Measurements from ENCODE around the gene KTN1. TPM values are rescaled to one million over a fixed set of nuclear protein-coding genes. Genes with fewer than 3 reads are reported as not detected.
A peak's percentile ranks its signal among the peaks of the same experiment; 100 is the strongest.

The KTN1 gene
- total RNA-seq, 1 experiment from 2014 or later: 212 TPM

DNA sequence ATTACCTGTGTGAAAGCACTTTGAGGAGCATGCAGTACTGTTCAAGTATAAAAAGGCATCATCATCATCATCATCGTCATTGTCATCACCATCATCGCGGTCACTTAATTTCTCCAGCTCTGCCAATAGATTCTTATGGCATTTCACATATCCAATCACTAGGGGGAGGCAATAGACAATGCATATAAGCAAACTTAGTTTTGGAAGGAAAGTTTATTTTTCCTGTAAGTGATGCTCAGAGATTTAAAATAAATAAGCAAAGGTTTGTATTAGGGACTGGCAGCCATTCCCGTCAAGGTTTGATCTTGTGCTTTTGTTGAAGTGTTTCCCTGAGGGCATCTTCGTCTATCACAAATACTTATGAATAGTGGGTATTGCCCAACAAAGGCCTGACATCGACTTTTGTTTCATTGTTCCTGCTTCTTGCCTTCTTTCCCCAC is 127.4 kb downstream of the KTN1 start:
- Histone ChIP-seq H3K4me2 (ENCODE audit: low read depth, low read length, poor library complexity, severe bottlenecking) (no peak overlapping the region), H4K20me1 (ENCODE audit: insufficient read depth, low read depth, low read length) (no peaks in the 10 kb centered on the region), H3K9me2 (replicated peaks; ENCODE audit: insufficient read depth, low read length) (no peaks in the 10 kb centered on the region), H2AFZ (ENCODE audit: low read length) (no peak overlapping the region), H3K27me3 (ENCODE audit: low read length) (no peaks in the 10 kb centered on the region), H3K4me3 (ENCODE audit: low read length) (no peak overlapping the region), H3K36me3 (ENCODE audit: insufficient read depth, low read length) (no peaks in the 10 kb centered on the region), H3K27ac (ENCODE audit: low read length) (no peak overlapping the region), H3K4me1 (ENCODE audit: low read length) (peaks cover 33% of the 10 kb centered on the region), H3K9me3 (ENCODE audit: low read length) (no peaks in the 10 kb centered on the region), H3K9ac (ENCODE audit: low read length) (no peak overlapping the region), H3K79me2 (ENCODE audit: low read length) (no peaks in the 10 kb centered on the region)
- peak; percentile 61 for DNase-seq

DNA sequence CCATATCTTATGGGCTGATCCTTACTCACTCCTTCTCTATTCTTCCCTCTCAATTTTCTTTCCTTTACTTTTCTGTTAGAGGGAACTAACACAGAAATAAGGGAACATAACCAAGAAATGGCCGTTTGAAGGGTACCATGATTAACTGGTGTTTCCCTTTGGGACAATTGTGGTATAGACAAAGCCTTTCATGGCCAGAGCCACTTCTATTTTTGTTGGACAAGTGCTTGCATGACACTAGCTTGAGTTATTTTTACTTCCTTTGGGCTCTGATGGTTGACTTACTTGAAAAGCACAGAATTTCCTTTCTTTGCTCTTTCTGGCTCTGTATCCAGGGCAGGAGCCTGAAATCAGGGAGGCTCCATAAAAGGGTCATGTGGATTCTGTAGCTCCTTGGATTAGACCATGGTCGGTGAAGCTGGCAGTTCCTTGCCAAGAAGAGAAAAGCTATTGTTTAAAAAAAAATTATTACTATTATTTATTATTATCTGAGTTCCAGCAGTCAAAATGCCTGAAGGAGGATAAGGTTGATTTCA is 130.6 kb downstream of the KTN1 start:
- H3K4me2 ChIP-seq (ENCODE audit: low read depth, low read length, poor library complexity, severe bottlenecking): no peak overlapping the region
- H3K4me1 ChIP-seq (ENCODE audit: low read length): peaks cover 14% of the 10 kb centered on the region
- no peaks in the 10 kb centered on the region for H3K36me3 ChIP-seq (ENCODE audit: insufficient read depth, low read length)
- no peaks in the 10 kb centered on the region for H4K20me1 ChIP-seq (ENCODE audit: insufficient read depth, low read depth, low read length)
- no peaks in the 10 kb centered on the region for H3K27me3 ChIP-seq (ENCODE audit: low read length)
- H2AFZ ChIP-seq (ENCODE audit: low read length): no peak overlapping the region
- H3K9me2 ChIP-seq (replicated peaks; ENCODE audit: insufficient read depth, low read length): no peaks in the 10 kb centered on the region
- no peaks in the 10 kb centered on the region for H3K9me3 ChIP-seq (ENCODE audit: low read length)
- no peak overlapping the region for H3K9ac ChIP-seq (ENCODE audit: low read length)
- no peak for DNase-seq
- H3K27ac ChIP-seq (ENCODE audit: low read length): no peak overlapping the region
- no peak overlapping the region for H3K4me3 ChIP-seq (ENCODE audit: low read length)
- H3K79me2 ChIP-seq (ENCODE audit: low read length): no peaks in the 10 kb centered on the region

DNA sequence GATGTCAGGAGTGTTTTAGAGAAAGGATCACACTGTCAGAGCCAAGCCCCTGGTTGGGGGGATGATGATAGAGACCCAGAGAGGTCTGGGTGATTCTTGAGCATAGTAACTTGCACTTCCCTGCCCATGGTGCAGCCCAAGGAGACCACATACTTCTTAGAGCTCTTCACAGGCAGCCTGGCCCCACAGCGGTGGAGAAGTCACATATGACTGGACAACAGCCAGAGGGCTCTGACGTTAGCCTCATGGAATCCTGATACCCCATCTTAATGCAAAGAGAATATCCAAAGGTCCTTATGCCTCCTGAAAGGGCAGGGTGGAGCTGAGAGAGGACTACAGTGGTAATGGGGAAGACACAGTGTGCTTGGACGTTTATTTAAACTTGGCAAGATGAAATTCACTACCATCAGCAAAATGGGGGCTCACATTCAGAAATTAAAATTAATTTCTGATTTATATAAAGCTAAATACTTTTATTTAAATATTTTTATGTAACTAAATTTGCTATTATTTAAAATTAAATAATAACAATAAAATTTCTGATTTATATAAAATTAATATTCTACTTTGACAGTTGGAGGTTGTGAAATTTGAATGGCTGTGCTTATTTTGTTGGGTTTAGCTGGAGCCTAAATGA is 131.3 kb downstream of the KTN1 start:
- peaks cover 17% of the 10 kb centered on the region for H3K4me1 ChIP-seq (ENCODE audit: low read length)
- DNase-seq: no peak

DNA sequence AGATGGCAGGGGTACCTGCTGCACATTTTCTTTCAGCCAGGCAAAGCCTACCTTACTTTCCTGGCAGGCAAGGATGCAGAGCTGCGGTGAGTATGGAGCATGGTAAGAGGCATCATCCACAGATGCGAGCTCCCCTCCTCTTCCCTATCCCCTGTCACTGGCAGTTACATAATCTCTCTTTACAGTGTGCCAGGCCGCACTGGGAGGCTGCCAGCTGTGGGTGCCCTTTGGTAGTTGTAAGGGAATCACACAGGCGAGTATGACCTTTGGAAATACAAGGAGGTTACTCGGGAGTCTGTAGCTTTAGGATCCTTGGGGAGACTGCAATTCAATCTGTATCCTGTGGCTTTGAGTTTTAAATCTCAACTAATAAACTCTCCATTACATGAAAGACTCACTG is 132.5 kb downstream of the KTN1 start:
- Histone ChIP-seq H3K4me1 (ENCODE audit: low read length) (peaks cover 15% of the 10 kb centered on the region), H4K20me1 (ENCODE audit: insufficient read depth, low read depth, low read length) (no peaks in the 10 kb centered on the region), H3K9ac (ENCODE audit: low read length) (no peak overlapping the region), H2AFZ (ENCODE audit: low read length) (no peak overlapping the region), H3K9me3 (ENCODE audit: low read length) (no peaks in the 10 kb centered on the region), H3K27ac (ENCODE audit: low read length) (no peak overlapping the region), H3K9me2 (replicated peaks; ENCODE audit: insufficient read depth, low read length) (no peaks in the 10 kb centered on the region), H3K4me3 (ENCODE audit: low read length) (no peak overlapping the region), H3K27me3 (ENCODE audit: low read length) (no peaks in the 10 kb centered on the region), H3K4me2 (ENCODE audit: low read depth, low read length, poor library complexity, severe bottlenecking) (no peak overlapping the region), H3K79me2 (ENCODE audit: low read length) (no peaks in the 10 kb centered on the region), H3K36me3 (ENCODE audit: insufficient read depth, low read length) (no peaks in the 10 kb centered on the region)
- DNase-seq: no peak

More for the DNA sequence above, 131.3 kb downstream of the KTN1 start:
- no peaks in the 10 kb centered on the region for H3K79me2 ChIP-seq (ENCODE audit: low read length)
- no peak overlapping the region for H2AFZ ChIP-seq (ENCODE audit: low read length)
- no peaks in the 10 kb centered on the region for H3K9me3 ChIP-seq (ENCODE audit: low read length)
- H3K27ac ChIP-seq (ENCODE audit: low read length): no peak overlapping the region
- H3K4me3 ChIP-seq (ENCODE audit: low read length): no peak overlapping the region
- H3K9me2 ChIP-seq (replicated peaks; ENCODE audit: insufficient read depth, low read length): no peaks in the 10 kb centered on the region
- H3K36me3 ChIP-seq (ENCODE audit: insufficient read depth, low read length): no peaks in the 10 kb centered on the region
- H3K9ac ChIP-seq (ENCODE audit: low read length): no peak overlapping the region
- H3K4me2 ChIP-seq (ENCODE audit: low read depth, low read length, poor library complexity, severe bottlenecking): no peak overlapping the region
- no peaks in the 10 kb centered on the region for H3K27me3 ChIP-seq (ENCODE audit: low read length)
- H4K20me1 ChIP-seq (ENCODE audit: insufficient read depth, low read depth, low read length): no peaks in the 10 kb centered on the region

DNA sequence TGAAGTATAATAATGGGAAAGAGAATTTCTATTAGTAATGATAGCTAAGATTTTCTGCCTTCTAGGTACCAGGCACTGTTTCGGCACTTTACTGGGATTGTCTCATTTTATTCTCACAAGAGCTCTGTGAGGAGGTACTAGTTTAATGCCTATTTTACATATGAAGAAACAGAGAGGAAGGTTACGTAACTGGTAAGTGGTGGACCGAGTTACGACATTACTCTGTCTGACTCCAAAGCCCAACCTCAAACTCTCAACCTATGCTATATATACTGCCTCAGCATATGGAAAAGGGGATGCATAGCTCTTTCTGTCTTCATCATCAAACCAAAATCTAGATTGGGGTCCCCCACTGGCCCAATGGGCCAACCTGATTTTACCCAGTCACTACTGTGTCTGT is 133.5 kb downstream of the KTN1 start:
- H3K4me2 ChIP-seq (ENCODE audit: low read depth, low read length, poor library complexity, severe bottlenecking): no peak overlapping the region
- H4K20me1 ChIP-seq (ENCODE audit: insufficient read depth, low read depth, low read length): no peaks in the 10 kb centered on the region
- no peaks in the 10 kb centered on the region for H3K9me3 ChIP-seq (ENCODE audit: low read length)
- no peak overlapping the region for H3K9ac ChIP-seq (ENCODE audit: low read length)
- H3K27ac ChIP-seq (ENCODE audit: low read length): no peak overlapping the region
- no peak overlapping the region for H3K4me3 ChIP-seq (ENCODE audit: low read length)
- no peaks in the 10 kb centered on the region for H3K9me2 ChIP-seq (replicated peaks; ENCODE audit: insufficient read depth, low read length)
- no peaks in the 10 kb centered on the region for H3K36me3 ChIP-seq (ENCODE audit: insufficient read depth, low read length)
- no peak overlapping the region for H2AFZ ChIP-seq (ENCODE audit: low read length)
- no peaks in the 10 kb centered on the region for H3K79me2 ChIP-seq (ENCODE audit: low read length)
- peaks cover 15% of the 10 kb centered on the region for H3K4me1 ChIP-seq (ENCODE audit: low read length)
- no peak for DNase-seq
- H3K27me3 ChIP-seq (ENCODE audit: low read length): no peaks in the 10 kb centered on the region

DNA sequence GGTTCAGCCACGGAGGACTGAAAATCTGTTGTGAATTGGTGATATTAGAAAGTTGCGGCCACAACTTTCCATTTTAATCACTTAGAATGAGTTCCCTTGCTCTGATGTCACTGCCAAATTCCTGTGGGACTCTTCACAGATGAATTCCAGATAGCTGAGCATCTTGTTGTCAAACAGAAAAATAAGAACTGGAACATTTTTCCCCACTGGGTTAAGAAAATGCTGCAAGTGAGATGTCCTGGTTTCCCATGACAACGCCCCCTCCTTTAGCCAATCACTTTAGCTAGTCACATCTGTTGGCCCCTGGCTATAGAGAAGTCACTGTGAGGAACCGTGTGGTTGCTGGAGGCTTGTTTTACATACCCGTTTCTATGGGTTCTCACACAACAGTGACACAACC is 135.9 kb downstream of the KTN1 start:
- peaks cover 11% of the 10 kb centered on the region for H3K4me1 ChIP-seq (ENCODE audit: low read length)
- H3K27me3 ChIP-seq (ENCODE audit: low read length): no peaks in the 10 kb centered on the region
- H4K20me1 ChIP-seq (ENCODE audit: insufficient read depth, low read depth, low read length): no peaks in the 10 kb centered on the region
- H3K9me2 ChIP-seq (replicated peaks; ENCODE audit: insufficient read depth, low read length): no peaks in the 10 kb centered on the region
- no peaks in the 10 kb centered on the region for H3K9me3 ChIP-seq (ENCODE audit: low read length)
- H2AFZ ChIP-seq (ENCODE audit: low read length): no peak overlapping the region
- no peaks in the 10 kb centered on the region for H3K36me3 ChIP-seq (ENCODE audit: insufficient read depth, low read length)
- H3K4me2 ChIP-seq (ENCODE audit: low read depth, low read length, poor library complexity, severe bottlenecking): no peak overlapping the region
- H3K4me3 ChIP-seq (ENCODE audit: low read length): no peak overlapping the region
- H3K27ac ChIP-seq (ENCODE audit: low read length): no peak overlapping the region
- no peaks in the 10 kb centered on the region for H3K79me2 ChIP-seq (ENCODE audit: low read length)
- DNase-seq: peak; percentile 67
- no peak overlapping the region for H3K9ac ChIP-seq (ENCODE audit: low read length)

DNA sequence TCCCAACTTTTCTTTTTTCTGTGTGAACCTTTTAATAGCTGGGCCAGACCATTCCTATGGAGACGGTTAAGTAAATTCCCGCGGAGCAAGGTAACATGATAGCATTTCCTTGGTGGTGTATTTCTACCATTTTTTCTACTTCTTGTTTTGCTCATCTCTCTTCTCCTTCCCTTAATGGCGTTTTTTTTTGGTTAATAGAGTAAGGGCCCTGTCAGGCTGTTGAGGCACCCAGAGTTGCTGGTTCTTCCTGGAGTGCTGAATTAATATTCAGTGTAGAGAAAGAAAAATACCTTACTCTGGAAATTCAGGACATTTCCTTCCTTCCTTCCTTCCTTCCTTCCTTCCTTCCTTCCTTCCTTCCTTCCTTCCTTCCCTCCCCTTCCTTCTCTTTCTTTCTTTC is 137.6 kb downstream of the KTN1 start:
- Histone ChIP-seq H3K27ac (ENCODE audit: low read length) (no peak overlapping the region), H3K9me2 (replicated peaks; ENCODE audit: insufficient read depth, low read length) (no peaks in the 10 kb centered on the region), H3K4me3 (ENCODE audit: low read length) (no peak overlapping the region)

DNA sequence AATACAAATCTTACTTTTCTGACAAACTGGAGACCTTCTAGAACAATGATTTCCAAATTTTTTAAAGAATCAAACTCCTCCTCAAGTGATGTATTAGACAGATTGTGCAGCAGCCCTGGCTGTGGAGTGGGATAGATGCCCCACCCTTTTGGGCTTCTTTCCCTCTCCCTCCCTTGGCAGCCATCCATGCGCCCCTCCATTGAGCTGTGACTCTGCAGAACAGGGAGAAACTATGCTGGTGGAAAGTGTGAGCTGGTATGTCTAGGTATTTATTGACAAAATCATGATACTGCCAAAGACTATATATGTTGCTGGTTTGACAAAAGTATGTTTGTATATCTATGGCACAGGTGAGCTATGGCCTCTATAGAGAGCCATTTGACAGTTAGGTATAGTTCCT is 138.5 kb downstream of the KTN1 start:
- no peaks in the 10 kb centered on the region for H3K27me3 ChIP-seq (ENCODE audit: low read length)
- H3K9ac ChIP-seq (ENCODE audit: low read length): no peak overlapping the region
- H3K27ac ChIP-seq (ENCODE audit: low read length): no peak overlapping the region
- H3K9me3 ChIP-seq (ENCODE audit: low read length): no peaks in the 10 kb centered on the region
- no peaks in the 10 kb centered on the region for H4K20me1 ChIP-seq (ENCODE audit: insufficient read depth, low read depth, low read length)
- H3K4me2 ChIP-seq (ENCODE audit: low read depth, low read length, poor library complexity, severe bottlenecking): no peak overlapping the region
- no peak for DNase-seq
- H3K4me3 ChIP-seq (ENCODE audit: low read length): no peak overlapping the region
- no peaks in the 10 kb centered on the region for H3K36me3 ChIP-seq (ENCODE audit: insufficient read depth, low read length)
- peaks cover 11% of the 10 kb centered on the region for H3K4me1 ChIP-seq (ENCODE audit: low read length)
- H3K9me2 ChIP-seq (replicated peaks; ENCODE audit: insufficient read depth, low read length): no peaks in the 10 kb centered on the region
- H3K79me2 ChIP-seq (ENCODE audit: low read length): no peaks in the 10 kb centered on the region
- no peak overlapping the region for H2AFZ ChIP-seq (ENCODE audit: low read length)

More for the DNA sequence above, 137.6 kb downstream of the KTN1 start:
- Histone ChIP-seq H3K4me1 (ENCODE audit: low read length) (peaks cover 11% of the 10 kb centered on the region), H3K4me2 (ENCODE audit: low read depth, low read length, poor library complexity, severe bottlenecking) (no peak overlapping the region), H3K9ac (ENCODE audit: low read length) (no peak overlapping the region), H4K20me1 (ENCODE audit: insufficient read depth, low read depth, low read length) (no peaks in the 10 kb centered on the region), H3K27me3 (ENCODE audit: low read length) (no peaks in the 10 kb centered on the region), H2AFZ (ENCODE audit: low read length) (no peak overlapping the region), H3K9me3 (ENCODE audit: low read length) (no peaks in the 10 kb centered on the region), H3K79me2 (ENCODE audit: low read length) (no peaks in the 10 kb centered on the region), H3K36me3 (ENCODE audit: insufficient read depth, low read length) (no peaks in the 10 kb centered on the region)
- DNase-seq: no peak
